Measurements from ENCODE around the gene ZKSCAN3.

DNA sequence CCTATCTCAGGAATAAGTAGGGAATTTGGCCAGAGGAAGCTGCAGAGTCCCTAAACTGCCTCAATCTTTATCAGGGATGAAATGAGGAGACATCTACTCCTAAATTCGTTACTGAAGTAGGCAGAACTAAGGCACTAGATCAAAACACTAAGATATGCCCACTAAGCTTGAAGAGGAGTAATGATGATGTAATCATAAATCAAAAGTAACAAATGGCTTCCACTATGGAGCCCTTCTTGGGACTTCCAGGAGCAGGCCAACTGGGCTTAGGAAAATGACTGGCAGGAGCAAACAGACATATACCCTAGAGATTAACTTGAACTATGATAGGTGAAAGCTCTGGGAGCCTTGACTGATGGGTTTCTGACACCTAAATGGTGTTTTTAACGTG lies 34.4 kb downstream of the ZKSCAN3 start:
- TF ChIP-seq, protein P1, sequence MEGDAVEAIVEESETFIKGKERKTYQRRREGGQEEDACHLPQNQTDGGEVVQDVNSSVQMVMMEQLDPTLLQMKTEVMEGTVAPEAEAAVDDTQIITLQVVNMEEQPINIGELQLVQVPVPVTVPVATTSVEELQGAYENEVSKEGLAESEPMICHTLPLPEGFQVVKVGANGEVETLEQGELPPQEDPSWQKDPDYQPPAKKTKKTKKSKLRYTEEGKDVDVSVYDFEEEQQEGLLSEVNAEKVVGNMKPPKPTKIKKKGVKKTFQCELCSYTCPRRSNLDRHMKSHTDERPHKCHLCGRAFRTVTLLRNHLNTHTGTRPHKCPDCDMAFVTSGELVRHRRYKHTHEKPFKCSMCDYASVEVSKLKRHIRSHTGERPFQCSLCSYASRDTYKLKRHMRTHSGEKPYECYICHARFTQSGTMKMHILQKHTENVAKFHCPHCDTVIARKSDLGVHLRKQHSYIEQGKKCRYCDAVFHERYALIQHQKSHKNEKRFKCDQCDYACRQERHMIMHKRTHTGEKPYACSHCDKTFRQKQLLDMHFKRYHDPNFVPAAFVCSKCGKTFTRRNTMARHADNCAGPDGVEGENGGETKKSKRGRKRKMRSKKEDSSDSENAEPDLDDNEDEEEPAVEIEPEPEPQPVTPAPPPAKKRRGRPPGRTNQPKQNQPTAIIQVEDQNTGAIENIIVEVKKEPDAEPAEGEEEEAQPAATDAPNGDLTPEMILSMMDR (IDR thresholded peaks at IDR 0.05): no peak
- no peak for TF ChIP-seq POLR2A (IDR thresholded peaks at IDR 0.05)
